LNCaP clone FGC (cell line): ENCODE data around the gene NFATC3.

ENCODE experiments used
- DNase-seq: peaks from one replicate; pipeline ENCODE4 v3.0.0-alpha.2; 2011; ENCODE audit warnings: low read depth
- H3K4me3 ChIP-seq: 2 replicates; pipeline ENCODE4 v1.5.1; 2011; ENCODE audit warnings: mild to moderate bottlenecking, low read depth, low read length, control low read depth
- CTCF ChIP-seq: IDR thresholded peaks from 2 replicates; pipeline ENCODE4 v1.5.1; 2012; ENCODE audit warnings: mild to moderate bottlenecking; ENCODE audit not compliant: control insufficient read depth, insufficient read depth; ENCODE audit errors: extremely low read depth

The NFATC3 gene

GRCh38 chr16:68077866-68078700 lies 7.1 kb upstream of the NFATC3 start:
- DNase-seq: no peak
- no peak for TF ChIP-seq CTCF
- H3K4me3 ChIP-seq: no peak overlapping the region

DNA sequence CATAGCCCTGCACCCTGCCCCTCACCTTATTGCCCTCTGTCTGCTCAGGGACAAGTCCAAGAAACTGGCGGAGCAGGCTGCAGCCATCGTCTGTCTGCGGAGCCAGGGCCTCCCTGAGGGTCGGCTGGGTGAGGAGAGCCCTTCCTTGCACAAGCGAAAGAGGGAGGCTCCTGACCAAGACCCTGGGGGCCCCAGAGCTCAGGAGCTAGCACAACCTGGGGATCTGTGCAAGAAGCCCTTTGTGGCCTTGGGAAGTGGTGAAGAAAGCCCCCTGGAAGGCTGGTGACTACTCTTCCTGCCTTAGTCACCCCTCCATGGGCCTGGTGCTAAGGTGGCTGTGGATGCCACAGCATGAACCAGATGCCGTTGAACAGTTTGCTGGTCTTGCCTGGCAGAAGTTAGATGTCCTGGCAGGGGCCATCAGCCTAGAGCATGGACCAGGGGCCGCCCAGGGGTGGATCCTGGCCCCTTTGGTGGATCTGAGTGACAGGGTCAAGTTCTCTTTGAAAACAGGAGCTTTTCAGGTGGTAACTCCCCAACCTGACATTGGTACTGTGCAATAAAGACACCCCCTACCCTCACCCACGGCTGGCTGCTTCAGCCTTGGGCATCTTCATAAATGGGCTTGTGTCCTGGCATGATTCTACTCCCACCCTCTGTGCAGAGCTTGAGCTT lies 6.3 kb upstream of the NFATC3 start:
- H3K4me3 ChIP-seq: no peak overlapping the region
- no peak for TF ChIP-seq CTCF
- DNase-seq: no peak

DNA sequence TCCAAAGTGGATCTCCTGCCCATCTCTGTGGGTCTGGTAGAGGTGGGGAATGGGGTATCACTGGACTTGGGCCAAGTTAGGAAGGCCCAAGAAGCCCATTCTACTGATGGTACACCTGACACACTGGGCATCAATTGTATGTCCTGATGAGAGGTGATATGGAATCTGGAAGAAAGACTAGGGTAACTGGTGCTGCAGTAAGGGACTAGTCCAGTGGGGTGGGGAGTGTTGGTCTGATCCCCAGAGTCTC lies 5.9 kb upstream of the NFATC3 start:
- no peak for DNase-seq
- no peak overlapping the region for H3K4me3 ChIP-seq
- TF ChIP-seq CTCF: no peak

GRCh38 chr16:68079626-68080344 lies 5.4 kb upstream of the NFATC3 start:
- no peak for DNase-seq
- TF ChIP-seq CTCF: no peak
- no peak overlapping the region for H3K4me3 ChIP-seq

- DNase-seq: no peak
- no peak overlapping the region for H3K4me3 ChIP-seq
Measured at GRCh38 chr16:68081861-68082628, 3.1 kb upstream of the NFATC3 start.

More at GRCh38 chr16:68081861-68082628, 3.1 kb upstream of the NFATC3 start:
- TF ChIP-seq CTCF: no peak
